Measurements from ENCODE around the gene SKI.

SKI gene

GRCh38 chr1:2188336-2188735 is 39.8 kb upstream of the SKI start:
- DNase-seq (ENCODE audit: low spot score) = no peak
- Histone ChIP-seq H3K4me3 (no peak overlapping the region), H3K27ac (no peak overlapping the region)
- no peak for TF ChIP-seq CTCF (IDR thresholded peaks at IDR 0.05)

DNA sequence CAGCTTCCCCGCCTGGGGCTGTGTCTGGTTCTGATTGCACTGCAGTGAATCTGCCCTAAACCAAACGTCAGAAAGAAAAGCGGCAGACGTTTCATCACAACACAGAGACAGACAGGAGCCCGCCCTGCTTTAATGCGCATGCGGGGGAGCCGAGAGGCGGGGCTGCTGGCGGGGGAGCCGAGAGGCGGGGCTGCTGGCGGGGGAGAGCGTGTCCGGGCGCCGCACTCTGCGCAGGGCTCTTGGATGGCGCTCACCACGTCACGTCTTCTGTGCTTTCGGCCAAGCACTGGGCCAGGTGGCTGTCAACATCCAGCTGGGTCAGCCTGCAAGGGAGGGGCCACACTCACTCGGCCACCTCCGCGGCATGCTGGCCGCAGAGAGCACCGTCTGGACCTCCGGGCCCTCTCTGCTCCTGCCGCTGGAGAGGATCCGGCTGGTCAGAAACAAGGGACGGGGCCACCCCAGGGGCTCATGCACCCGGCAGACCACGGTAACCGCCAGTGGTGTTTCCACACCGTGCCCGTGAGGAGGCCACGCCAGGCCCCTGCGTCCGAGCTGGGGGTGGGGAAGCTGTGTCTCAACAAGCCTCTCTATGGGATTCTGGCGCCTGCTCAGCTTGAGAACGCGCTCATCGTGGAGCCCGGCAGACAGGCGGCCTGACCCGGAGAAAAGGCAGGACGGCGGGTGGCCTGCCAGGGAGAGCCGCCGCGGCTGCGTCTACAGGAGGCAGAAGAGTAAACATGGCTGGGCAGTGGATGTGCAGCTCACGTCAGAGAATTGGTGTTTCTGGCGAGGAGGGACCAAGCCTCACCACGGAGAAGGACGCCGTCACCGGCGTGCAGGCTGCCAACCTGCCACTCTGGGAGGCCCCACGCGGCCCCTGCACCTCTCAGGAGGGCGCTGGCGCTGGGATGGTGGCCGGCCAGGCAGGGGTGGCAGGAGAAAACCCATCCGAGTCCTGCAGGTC is 38.4 kb upstream of the SKI start:
- Histone ChIP-seq H3K27ac (peak overlapping the region; percentile 92 to 97), H3K4me3 (peak overlapping the region; percentile 72)
- no peak for TF ChIP-seq CTCF (IDR thresholded peaks at IDR 0.05)
- peak; percentile 98 for DNase-seq (ENCODE audit: low spot score)

DNA sequence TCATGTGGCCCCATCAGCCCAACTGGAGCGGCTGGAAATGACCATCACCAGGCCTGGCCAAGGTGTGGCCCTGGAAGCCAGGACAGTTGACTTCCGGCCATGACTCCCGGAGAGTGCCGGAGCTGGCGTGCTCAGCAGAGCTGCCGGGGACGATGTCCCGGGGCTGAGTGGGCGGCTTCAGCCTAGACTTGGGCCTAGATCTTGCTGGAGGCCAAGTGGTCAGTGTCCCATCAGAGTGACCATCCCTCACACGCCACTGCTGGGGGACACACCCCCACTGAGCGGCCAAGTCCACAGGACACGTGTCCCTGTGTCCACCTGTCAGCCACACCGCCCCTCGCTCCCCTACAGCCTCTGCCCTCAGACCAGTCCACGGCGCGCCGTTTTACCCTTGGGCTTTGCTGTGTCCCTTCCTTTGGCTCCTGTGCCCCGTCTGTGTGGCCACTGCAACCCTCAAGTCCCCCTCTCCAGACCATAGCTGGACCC is 37.6 kb upstream of the SKI start:
- H3K27ac ChIP-seq = peak overlapping the region; percentile 92 to 97
- DNase-seq (ENCODE audit: low spot score) = no peak
- no peak for TF ChIP-seq CTCF (IDR thresholded peaks at IDR 0.05)
- peak overlapping the region; percentile 72 for H3K4me3 ChIP-seq

- H3K27ac ChIP-seq = peak overlapping the region; percentile 92 to 97
- peak overlapping the region; percentile 48 for H3K4me3 ChIP-seq
- no peak for TF ChIP-seq CTCF (IDR thresholded peaks at IDR 0.05)
- no peak for DNase-seq (ENCODE audit: low spot score)
These were observed 35.8 kb upstream of the SKI start for GRCh38 chr1:2192031-2192995.

GRCh38 chr1:2193514-2194281 is 34.4 kb upstream of the SKI start:
- Histone ChIP-seq H3K27ac (peak overlapping the region; percentile 92 to 97), H3K4me3 (peak overlapping the region; percentile 88)
- TF ChIP-seq CTCF (IDR thresholded peaks at IDR 0.05) = no peak
- no peak for DNase-seq (ENCODE audit: low spot score)

GRCh38 chr1:2194319-2194897 is 33.7 kb upstream of the SKI start, which contains the start of gene FAAP20:
TSS of gene FAAP20 (minus strand) at chr1:2194772. CDS start at chr1:2194749, 23 bp downstream.
- DNase-seq (ENCODE audit: low spot score) = no peak
- peak within 1 kb of the TSS; percentile 88 to 92 for H3K27ac ChIP-seq
- no peak for TF ChIP-seq CTCF (IDR thresholded peaks at IDR 0.05)
- peak within 1 kb of the TSS; percentile 88 for H3K4me3 ChIP-seq
